GM23338 (cell line): ENCODE data around the gene UNC5B. TPM values are rescaled to one million over a fixed set of nuclear protein-coding genes. Genes with fewer than 3 reads are reported as not detected.

Experiments used
- ATAC-seq: fragments of 200-7000 bp; cut with Tn5 transposase; 3 replicates; pipeline ENCODE4 v1.9.1; 2020
- DNase-seq: peaks from one replicate; pipeline ENCODE4 v3.0.0-alpha.2; 2015; ENCODE audit warnings: low spot score
- H2AFZ ChIP-seq: fragments of 200-600 bp; sonication (generic); 2 replicates; pipeline ENCODE4 v1.8.0; 2016; ENCODE audit warnings: antibody characterized with exemption, mild to moderate bottlenecking, moderate library complexity
- H3F3A ChIP-seq: fragments of 200-600 bp; sonication (generic); replicated peaks from 2 replicates; pipeline ENCODE4 v1.8.0; 2017; ENCODE audit warnings: antibody characterized with exemption, mixed run types, low read depth
- H3K27ac ChIP-seq: fragments of 200-600 bp; sonication (generic); 2 replicates; pipeline ENCODE4 v1.6.1; 2016; ENCODE audit warnings: low read depth
- H3K27me3 ChIP-seq: fragments of 200-600 bp; sonication (generic); 2 replicates; pipeline ENCODE4 v1.8.0; 2016; ENCODE audit warnings: mild to moderate bottlenecking, mixed run types, moderate library complexity; ENCODE audit not compliant: insufficient read depth
- H3K36me3 ChIP-seq: fragments of 200-600 bp; sonication (generic); 2 replicates; pipeline ENCODE4 v1.8.0; 2016; ENCODE audit warnings: mild to moderate bottlenecking; ENCODE audit not compliant: insufficient read depth
- H3K4me1 ChIP-seq: fragments of 200-600 bp; sonication (generic); 2 replicates; pipeline ENCODE4 v1.8.0; 2016; ENCODE audit warnings: mild to moderate bottlenecking, moderate library complexity; ENCODE audit not compliant: insufficient read depth
- H3K4me2 ChIP-seq: fragments of 200-600 bp; sonication (generic); 2 replicates; pipeline ENCODE4 v1.7.1; 2017; ENCODE audit warnings: mixed run types
- H3K4me3 ChIP-seq: fragments of 200-600 bp; sonication (generic); 2 replicates; pipeline ENCODE4 v1.6.1; 2016; ENCODE audit warnings: mixed run types
- H3K79me2 ChIP-seq: fragments of 200-600 bp; sonication (generic); replicated peaks from 2 replicates; pipeline ENCODE4 v1.8.0; 2017; ENCODE audit warnings: mild to moderate bottlenecking; ENCODE audit not compliant: insufficient read depth
- H3K9me2 ChIP-seq: fragments of 200-600 bp; sonication (generic); 2 replicates; pipeline ENCODE4 v1.8.0; 2017; ENCODE audit not compliant: insufficient read depth
- H4K20me1 ChIP-seq: fragments of 200-600 bp; sonication (generic); replicated peaks from 2 replicates; pipeline ENCODE4 v1.8.0; 2017; ENCODE audit warnings: mild to moderate bottlenecking; ENCODE audit not compliant: insufficient read depth
- H3K27ac Mint-ChIP-seq: 2 replicates; pipeline ENCODE4 v1.8.0; 2020; ENCODE audit warnings: inconsistent platforms, mild to moderate bottlenecking, moderate library complexity, mixed read lengths
- H3K27me3 Mint-ChIP-seq: 3 replicates; pipeline ENCODE4 v1.8.0; 2022; ENCODE audit warnings: low read depth, mild to moderate bottlenecking, moderate library complexity, mixed read lengths, inconsistent platforms; ENCODE audit not compliant: insufficient read depth, poor library complexity
- H3K36me3 Mint-ChIP-seq: 3 replicates; pipeline ENCODE4 v1.8.0; 2021; ENCODE audit warnings: low read depth, mild to moderate bottlenecking, inconsistent platforms, moderate library complexity, mixed read lengths
- H3K4me1 Mint-ChIP-seq: 3 replicates; pipeline ENCODE4 v1.8.0; 2020; ENCODE audit warnings: mild to moderate bottlenecking, inconsistent platforms, mixed read lengths
- H3K4me3 Mint-ChIP-seq: 3 replicates; pipeline ENCODE4 v1.8.0; 2021; ENCODE audit warnings: moderate library complexity, mild to moderate bottlenecking, inconsistent platforms, mixed read lengths
- H3K9me3 Mint-ChIP-seq: 3 replicates; pipeline ENCODE4 v1.8.0; 2020; ENCODE audit warnings: moderate library complexity, mild to moderate bottlenecking, inconsistent platforms, mixed read lengths
- CREB1 ChIP-seq: fragments of 250-450 bp; sonication (Bioruptor Pico); IDR thresholded peaks from 2 replicates; pipeline ENCODE4 v1.5.0; 2020; ENCODE audit warnings: low read depth, mild to moderate bottlenecking, moderate library complexity
- ETS1 ChIP-seq: IDR thresholded peaks from 2 replicates; pipeline ENCODE4 v1.6.1; 2016; ENCODE audit warnings: antibody characterized with exemption
- JUNB ChIP-seq: IDR thresholded peaks from one replicate; pipeline ENCODE4 v1.6.1; 2016; ENCODE audit warnings: antibody characterized with exemption; ENCODE audit not compliant: unreplicated experiment
- polyA plus RNA-seq: library from polyadenylated mRNA; unstranded; fragments of >200 nt; fragmentation: Nextera tagmentation; extraction: Ambion mirVana; gene quantifications from 2 replicates; pipeline ENCODE4 v1.2.1, GENCODE V29; 2016
- total RNA-seq: library from RNA; depleted of rRNA; stranded (reverse); fragments of >200 nt; shearing (Covaris generic); gene quantifications from 2 replicates; pipeline ENCODE4 v1.2.3, GENCODE V29; 2014
- TF ChIP-seq, protein P1 (sequence below): fragments of 250-450 bp; sonication (Bioruptor Pico); IDR thresholded peaks from 2 replicates; pipeline ENCODE4 v1.5.0; 2020; ENCODE audit warnings: mild to moderate bottlenecking, moderate library complexity

UNC5B gene
- total and polyA plus RNA-seq, 2 experiments from 2014 or later, result 8.0 to 31.2 TPM

DNA sequence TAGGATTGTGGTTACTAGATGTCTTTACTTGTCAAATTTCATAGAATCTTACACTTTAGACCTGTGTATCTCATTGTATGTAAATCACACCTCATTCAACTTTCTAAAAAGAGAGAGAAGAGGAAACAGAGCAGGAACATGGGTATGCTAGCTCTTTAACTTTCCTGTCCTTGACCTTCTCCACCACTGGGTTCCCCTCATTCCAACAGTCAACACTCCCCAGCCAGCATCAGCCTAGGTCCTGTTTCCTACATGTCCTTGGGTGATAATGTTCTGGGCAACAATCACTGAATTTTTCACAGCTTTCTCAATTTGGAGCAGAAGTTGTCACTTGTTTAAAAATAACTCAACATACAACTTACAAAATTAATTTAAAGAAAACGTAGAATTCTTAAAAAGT lies 9.2 kb upstream of the UNC5B start (continued):
- TF ChIP-seq, protein P1, sequence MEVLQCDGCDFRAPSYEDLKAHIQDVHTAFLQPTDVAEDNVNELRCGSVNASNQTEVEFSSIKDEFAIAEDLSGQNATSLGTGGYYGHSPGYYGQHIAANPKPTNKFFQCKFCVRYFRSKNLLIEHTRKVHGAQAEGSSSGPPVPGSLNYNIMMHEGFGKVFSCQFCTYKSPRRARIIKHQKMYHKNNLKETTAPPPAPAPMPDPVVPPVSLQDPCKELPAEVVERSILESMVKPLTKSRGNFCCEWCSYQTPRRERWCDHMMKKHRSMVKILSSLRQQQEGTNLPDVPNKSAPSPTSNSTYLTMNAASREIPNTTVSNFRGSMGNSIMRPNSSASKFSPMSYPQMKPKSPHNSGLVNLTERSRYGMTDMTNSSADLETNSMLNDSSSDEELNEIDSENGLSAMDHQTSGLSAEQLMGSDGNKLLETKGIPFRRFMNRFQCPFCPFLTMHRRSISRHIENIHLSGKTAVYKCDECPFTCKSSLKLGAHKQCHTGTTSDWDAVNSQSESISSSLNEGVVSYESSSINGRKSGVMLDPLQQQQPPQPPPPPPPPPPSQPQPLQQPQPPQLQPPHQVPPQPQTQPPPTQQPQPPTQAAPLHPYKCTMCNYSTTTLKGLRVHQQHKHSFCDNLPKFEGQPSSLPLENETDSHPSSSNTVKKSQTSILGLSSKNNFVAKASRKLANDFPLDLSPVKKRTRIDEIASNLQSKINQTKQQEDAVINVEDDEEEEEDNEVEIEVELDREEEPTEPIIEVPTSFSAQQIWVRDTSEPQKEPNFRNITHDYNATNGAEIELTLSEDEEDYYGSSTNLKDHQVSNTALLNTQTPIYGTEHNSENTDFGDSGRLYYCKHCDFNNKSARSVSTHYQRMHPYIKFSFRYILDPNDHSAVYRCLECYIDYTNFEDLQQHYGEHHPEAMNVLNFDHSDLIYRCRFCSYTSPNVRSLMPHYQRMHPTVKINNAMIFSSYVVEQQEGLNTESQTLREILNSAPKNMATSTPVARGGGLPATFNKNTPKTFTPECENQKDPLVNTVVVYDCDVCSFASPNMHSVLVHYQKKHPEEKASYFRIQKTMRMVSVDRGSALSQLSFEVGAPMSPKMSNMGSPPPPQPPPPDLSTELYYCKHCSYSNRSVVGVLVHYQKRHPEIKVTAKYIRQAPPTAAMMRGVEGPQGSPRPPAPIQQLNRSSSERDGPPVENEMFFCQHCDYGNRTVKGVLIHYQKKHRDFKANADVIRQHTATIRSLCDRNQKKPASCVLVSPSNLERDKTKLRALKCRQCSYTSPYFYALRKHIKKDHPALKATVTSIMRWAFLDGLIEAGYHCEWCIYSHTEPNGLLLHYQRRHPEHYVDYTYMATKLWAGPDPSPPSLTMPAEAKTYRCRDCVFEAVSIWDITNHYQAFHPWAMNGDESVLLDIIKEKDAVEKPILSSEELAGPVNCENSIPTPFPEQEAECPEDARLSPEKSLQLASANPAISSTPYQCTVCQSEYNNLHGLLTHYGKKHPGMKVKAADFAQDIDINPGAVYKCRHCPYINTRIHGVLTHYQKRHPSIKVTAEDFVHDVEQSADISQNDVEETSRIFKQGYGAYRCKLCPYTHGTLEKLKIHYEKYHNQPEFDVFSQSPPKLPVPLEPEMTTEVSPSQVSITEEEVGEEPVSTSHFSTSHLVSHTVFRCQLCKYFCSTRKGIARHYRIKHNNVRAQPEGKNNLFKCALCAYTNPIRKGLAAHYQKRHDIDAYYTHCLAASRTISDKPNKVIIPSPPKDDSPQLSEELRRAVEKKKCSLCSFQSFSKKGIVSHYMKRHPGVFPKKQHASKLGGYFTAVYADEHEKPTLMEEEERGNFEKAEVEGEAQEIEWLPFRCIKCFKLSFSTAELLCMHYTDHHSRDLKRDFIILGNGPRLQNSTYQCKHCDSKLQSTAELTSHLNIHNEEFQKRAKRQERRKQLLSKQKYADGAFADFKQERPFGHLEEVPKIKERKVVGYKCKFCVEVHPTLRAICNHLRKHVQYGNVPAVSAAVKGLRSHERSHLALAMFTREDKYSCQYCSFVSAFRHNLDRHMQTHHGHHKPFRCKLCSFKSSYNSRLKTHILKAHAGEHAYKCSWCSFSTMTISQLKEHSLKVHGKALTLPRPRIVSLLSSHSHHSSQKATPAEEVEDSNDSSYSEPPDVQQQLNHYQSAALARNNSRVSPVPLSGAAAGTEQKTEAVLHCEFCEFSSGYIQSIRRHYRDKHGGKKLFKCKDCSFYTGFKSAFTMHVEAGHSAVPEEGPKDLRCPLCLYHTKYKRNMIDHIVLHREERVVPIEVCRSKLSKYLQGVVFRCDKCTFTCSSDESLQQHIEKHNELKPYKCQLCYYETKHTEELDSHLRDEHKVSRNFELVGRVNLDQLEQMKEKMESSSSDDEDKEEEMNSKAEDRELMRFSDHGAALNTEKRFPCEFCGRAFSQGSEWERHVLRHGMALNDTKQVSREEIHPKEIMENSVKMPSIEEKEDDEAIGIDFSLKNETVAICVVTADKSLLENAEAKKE, result no peak
- no peak for TF ChIP-seq JUNB

DNA sequence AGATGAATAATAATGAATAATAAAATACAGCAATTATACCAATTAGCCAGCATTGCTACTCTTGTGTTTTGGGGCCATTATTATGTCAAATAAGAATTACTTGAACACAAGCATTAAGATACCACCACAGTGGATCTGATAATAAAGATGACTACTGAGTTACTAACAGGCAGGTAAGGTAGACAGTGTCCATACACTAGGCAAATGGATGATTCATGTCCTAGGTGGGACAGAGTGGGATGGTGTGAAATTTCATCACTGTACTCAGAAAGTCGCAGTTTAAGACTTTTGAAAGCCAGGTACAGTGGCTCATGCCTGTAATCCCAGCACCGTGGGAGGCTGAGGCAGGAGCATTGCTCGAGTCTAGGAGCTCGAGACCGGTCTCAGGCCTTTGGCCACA lies 8.7 kb upstream of the UNC5B start:
- Histone ChIP-seq H4K20me1 (no peaks in the 10 kb centered on the region), H3K4me3 (no peak overlapping the region), H3K4me1 (peaks cover 8% of the 10 kb centered on the region), H2AFZ (no peak overlapping the region), H3K36me3 (no peaks in the 10 kb centered on the region), H3K4me2 (no peak overlapping the region), H3F3A (no peaks in the 10 kb centered on the region), H3K27me3 (no peaks in the 10 kb centered on the region), H3K27ac (no peak overlapping the region), H3K9me2 (no peaks in the 10 kb centered on the region), H3K79me2 (no peaks in the 10 kb centered on the region)
- DNase-seq (no peak), ATAC-seq (no peak)
- peaks cover 9% of the 10 kb centered on the region; the same call in 2 of the 3 replicates for H3K4me1 Mint-ChIP-seq
- no peak overlapping the region for H3K4me3 Mint-ChIP-seq
- H3K9me3 Mint-ChIP-seq, result peaks cover 4% of the 10 kb centered on the region; the same call in 2 of the 3 replicates
- peaks cover 8% of the 10 kb centered on the region for H3K27me3 Mint-ChIP-seq
- H3K27ac Mint-ChIP-seq, result no peak overlapping the region
- H3K36me3 Mint-ChIP-seq, result 0 out of 3 replicates have a peak, but pooled peaks cover 3% of the 10 kb centered on the region
- no peak for TF ChIP-seq CREB1 (CRISPR knock-in tag)
- TF ChIP-seq, protein P1, result no peak
- no peak for TF ChIP-seq ETS1
